Measurements from ENCODE around the gene SRRD.
"Not testable (repeated sequence)": the region's sequence is repeated elsewhere in the genome, so short reads cannot be mapped to it uniquely, and the experiment has no call there.

The SRRD gene

DNA sequence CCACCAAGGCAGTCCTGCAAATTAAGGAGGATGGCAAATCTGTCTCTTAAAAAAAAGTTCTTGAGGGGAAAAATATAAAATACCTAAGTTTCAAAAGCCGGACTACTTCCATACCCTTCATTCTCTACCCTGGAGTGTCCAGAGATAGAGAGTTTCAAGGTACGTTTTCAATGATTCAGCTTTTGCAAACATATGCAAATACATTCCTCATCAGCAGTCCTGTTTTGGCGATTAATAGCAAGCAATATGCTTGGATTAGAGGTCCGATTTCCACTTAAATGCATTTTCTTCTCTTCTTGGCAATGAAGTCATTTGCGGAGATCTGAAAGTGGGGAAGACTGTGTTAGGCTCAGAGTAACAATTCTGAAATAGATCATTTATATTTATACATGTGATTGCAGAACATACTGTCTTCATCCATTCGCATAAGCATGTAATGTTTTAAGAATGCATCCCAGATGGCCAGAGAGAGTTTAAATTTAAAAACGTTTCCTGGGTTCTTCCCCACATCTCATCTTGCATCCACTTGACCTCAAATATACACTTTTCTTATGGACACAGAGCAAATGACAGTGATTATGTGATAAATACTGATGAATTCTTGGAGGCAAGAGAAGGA is 42.4 kb downstream of the SRRD start:
- no peak for DNase-seq

- DNase-seq: no peak
Measured at GRCh38 chr22:26527167-26527566, 43.5 kb downstream of the SRRD start.

DNA sequence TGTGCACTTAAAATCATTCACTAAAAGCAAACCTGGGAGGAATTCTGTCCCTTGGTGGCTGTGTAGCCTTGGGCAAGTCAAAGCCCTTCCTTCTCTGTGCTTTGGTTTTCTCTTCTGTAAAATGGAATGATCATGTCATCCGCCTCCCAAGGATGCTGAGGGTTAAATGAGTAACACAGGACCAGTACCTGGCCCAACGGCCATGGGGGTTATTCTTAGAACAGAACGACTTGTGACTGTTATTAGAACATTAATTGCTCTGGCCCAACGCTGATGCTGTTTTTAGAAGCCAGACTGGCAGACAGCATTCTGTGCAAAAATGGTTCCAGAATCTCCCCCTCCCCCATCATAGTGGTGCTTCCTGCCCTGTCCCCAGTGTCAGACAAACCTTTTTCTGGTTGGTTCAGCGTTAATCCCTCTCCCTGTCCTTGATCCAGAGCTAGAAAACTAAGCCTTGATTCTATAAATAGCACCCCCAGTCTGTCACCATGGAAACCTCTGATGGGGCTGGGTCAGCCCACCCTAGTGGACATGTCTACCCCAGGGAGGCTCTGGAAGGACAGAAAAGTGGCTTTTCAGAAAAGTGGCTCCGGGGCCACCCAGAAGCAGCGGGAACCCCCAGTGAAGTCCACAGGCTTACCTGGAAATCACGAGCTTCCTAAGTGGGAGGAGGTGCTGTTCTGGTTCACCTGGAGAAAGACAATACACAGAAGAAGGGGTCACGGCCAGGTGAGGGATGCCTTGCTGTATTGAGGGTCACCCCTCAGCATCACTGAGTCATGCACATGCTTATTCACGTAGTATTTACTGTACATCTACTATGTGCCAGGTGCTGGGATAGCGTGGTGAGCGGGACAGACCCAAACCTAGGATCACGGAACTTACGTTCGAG is 44.1 kb downstream of the SRRD start:
- DNase-seq: no peak

DNA sequence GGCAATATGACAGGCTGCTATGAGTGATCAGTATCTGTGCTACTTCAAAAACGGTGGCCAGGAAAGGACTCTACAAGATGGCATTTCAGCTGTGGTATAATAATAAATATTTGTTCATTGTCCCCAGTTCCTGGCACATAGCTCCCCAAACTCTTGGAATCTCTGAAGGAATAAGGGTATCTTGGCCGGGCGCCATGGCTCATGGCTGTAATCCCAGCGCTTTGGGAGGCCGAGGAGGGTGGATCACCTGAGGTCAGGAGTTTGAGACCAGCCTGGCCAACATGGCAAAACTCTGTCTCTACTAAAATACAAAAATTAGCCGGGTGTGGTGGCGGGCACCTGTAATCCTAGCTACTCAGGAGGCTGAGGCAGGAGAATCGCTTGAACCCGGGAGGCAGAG is 44.8 kb downstream of the SRRD start:
- not testable (repeated sequence) for DNase-seq

- peak; percentile 52 to 68 (median 59) for DNase-seq
Measured at GRCh38 chr22:26529345-26529744, 45.7 kb downstream of the SRRD start.

DNA sequence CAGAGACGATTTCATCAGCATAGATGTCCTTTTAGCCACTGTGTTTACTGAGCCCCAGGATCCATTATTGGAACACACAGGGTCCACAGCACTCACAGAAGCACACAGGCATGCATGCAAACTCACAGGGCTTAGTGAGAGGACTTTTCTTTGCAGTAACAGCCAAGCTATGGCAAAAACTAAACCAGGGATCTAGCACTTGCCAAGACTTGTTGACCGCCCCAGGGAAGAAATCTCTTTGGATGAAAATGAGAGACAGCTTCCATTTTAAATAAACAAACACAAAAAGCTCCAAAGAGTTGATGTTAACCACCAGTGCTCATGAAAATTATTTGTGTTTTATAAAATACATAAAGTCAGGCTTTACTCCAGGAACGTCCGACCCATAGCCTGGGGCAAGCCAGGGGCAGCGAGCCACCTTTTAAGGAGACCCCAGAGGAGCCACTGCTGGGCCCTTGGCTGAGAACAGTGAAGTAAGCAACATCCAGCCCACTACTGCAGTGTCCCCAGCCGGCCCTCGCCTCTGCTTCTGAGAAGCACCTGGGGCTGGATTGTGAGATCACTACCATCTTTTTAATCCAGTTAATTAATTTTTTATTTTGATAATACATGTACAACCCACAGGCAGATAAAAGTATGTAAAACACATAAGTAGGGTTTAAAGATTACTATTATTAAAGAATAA is 50.6 kb downstream of the SRRD start:
- no peak for DNase-seq

DNA sequence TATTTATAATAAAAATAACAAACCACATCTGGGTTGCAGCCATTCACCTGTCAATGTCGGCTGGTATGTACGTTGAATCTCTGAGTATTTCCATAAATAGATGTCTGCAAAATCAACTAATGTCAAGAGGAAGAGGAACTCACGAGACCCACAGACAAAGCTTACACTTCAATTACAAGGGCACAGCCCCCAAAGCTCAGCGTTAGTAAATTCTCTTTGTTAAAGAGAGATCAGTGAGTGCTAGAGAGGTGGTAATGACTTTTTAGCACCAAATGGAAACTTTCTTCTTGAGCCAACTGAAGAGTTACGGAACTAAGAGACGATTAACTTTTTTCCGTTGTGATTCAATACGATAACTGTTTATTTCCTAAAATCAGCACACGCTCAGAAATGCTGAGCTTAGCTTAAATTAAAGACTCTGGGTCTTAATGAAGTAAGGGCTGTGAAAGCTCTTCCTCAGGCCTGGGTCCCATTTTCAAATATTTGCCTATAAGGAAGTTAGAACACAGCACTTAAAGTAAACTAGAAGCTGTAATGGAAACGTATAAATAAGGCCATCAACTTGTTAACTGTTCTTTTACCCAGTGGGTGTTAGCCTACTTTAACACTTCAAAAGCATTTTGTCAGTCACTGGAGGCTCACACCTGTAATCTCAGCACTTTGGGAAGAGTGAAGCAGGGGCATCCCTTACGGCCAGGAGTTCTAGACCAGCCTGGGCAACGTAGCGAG is 51.4 kb downstream of the SRRD start:
- DNase-seq: peak in 1 of 3 donors; percentile 24

DNA sequence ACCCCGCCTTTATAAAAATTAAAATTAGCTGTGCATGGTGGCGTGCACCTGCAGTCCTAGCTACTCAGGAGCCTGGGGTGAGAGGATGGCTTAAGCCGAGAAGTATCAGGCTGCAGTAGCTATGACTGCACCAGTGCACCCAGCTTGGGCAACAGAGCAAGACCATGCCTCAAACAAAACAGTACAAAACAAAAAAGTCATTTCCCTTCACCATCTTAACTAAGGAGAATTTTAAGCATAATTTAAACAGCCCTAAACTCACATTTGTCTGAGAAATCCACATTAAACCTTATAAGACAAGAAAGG is 51.9 kb downstream of the SRRD start:
- no peak for DNase-seq

- DNase-seq: no peak
Measured at GRCh38 chr22:26536056-26536761, 52.5 kb downstream of the SRRD start.

GRCh38 chr22:26536762-26537134 is 53.1 kb downstream of the SRRD start:
- DNase-seq: no peak

GRCh38 chr22:26540119-26540518 is 56.4 kb downstream of the SRRD start:
- DNase-seq: no peak

DNA sequence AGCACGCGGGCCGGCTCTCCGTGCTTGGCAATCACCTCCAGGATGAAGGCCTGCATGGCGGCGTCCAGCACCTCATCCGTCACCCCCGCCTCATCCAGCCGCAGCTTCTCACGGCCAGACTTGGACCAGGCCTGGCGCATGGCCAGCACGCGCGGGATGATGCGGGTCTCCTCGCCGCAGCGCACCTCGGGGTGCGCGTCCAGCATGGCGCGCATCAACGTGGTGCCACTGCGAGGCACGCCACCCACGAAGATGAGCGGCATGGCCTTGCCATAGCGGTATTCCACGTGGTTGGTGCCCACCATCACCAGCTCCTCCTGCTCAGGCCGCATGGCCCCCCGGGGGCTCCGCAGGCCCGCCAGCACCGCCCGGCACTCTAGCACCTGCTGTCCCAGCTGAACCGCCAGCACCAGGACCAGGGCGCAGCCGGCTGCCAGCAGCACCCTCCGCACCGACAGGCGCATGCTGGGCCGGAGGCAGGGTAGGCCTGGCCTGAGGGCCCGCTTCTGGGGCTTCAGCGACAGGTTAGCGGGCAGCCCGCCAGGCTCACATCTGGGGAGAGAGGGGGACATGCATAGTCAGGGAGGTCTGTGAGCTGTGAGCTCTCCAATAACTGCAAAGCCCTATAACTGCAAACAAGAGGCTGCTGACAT is 57.6 kb downstream of the SRRD start:
- no peak for DNase-seq

- DNase-seq: peak; percentile 58 to 65 (median 62)
Measured at GRCh38 chr22:26542831-26543230, 59.2 kb downstream of the SRRD start.
